Ureter (tissue), 1 donor: ENCODE data around the gene TM4SF5. TPM values are rescaled to one million over a fixed set of nuclear protein-coding genes. Genes with fewer than 3 reads are reported as not detected.
"Not testable (repeated sequence)": the region's sequence is repeated elsewhere in the genome, so short reads cannot be mapped to it uniquely, and the experiment has no call there.

Source experiments
- DNase-seq: peaks from one replicate; pipeline ENCODE4 v3.0.0-alpha.2; 2020; ENCODE audit warnings: low spot score
- total RNA-seq: library from RNA; stranded (reverse); gene quantifications from one replicate; pipeline ENCODE4 v1.2.4, GENCODE V29; 2023
- donor health status: DM: yes; HTN: yes; CAD: no.

The TM4SF5 gene
- total RNA-seq, 1 donor from 2014 or later = not detected

- peak; percentile 86 for DNase-seq
Measured at GRCh38 chr17:4789951-4790704, 18.4 kb downstream of the TM4SF5 start.

- DNase-seq = no peak
Measured at GRCh38 chr17:4790705-4791088, 19.0 kb downstream of the TM4SF5 start.

- no peak for DNase-seq
Measured at GRCh38 chr17:4795168-4795567, 23.5 kb downstream of the TM4SF5 start.

GRCh38 chr17:4796552-4796920, 24.9 kb downstream of the TM4SF5 start:
- DNase-seq = no peak

- no peak for DNase-seq
Measured at GRCh38 chr17:4800462-4801196, 28.9 kb downstream of the TM4SF5 start.

- no peak for DNase-seq
Measured at GRCh38 chr17:4802228-4802627, 30.5 kb downstream of the TM4SF5 start, which contains the start of gene C17orf114. C17orf114 (minus strand) TSS chr17:4802328.

GRCh38 chr17:4806456-4806776, 34.7 kb downstream of the TM4SF5 start:
- no peak for DNase-seq

GRCh38 chr17:4806777-4807604, 35.3 kb downstream of the TM4SF5 start, which contains the start of gene PLD2:
PLD2 (plus strand) TSS chr17:4807152; CDS start chr17:4807773, 621 bp downstream.
- peak; percentile 84 for DNase-seq

GRCh38 chr17:4807605-4808377, 36.1 kb downstream of the TM4SF5 start:
- DNase-seq = no peak

GRCh38 chr17:4808378-4808767, 36.7 kb downstream of the TM4SF5 start:
- peak; percentile 66 for DNase-seq

GRCh38 chr17:4810696-4811290, 39.1 kb downstream of the TM4SF5 start:
- no peak for DNase-seq

- no peak for DNase-seq
Measured at GRCh38 chr17:4811471-4811870, 39.8 kb downstream of the TM4SF5 start.

- no peak for DNase-seq
Measured at GRCh38 chr17:4812690-4813089, 41.0 kb downstream of the TM4SF5 start.

GRCh38 chr17:4815043-4815675, 43.5 kb downstream of the TM4SF5 start:
- DNase-seq = no peak

- no peak for DNase-seq
Measured at GRCh38 chr17:4816826-4817225, 45.1 kb downstream of the TM4SF5 start.

- DNase-seq = no peak
Measured at GRCh38 chr17:4818276-4818675, 46.6 kb downstream of the TM4SF5 start.

- DNase-seq = no peak
Measured at GRCh38 chr17:4822835-4823234, 51.1 kb downstream of the TM4SF5 start.

GRCh38 chr17:4823373-4824089, 51.8 kb downstream of the TM4SF5 start:
- DNase-seq = no peak

- no peak for DNase-seq
Measured at GRCh38 chr17:4827399-4827798, 55.7 kb downstream of the TM4SF5 start.

- DNase-seq = not testable (repeated sequence)
Measured at GRCh38 chr17:4832829-4833177, 61.1 kb downstream of the TM4SF5 start.
